NCI-H748 (cell line): ENCODE results near the gene MYL6B.
"Not testable (repeated sequence)": the region's sequence is repeated elsewhere in the genome, so short reads cannot be mapped to it uniquely, and the experiment has no call there.

Experiments used
- DNase-seq: peaks from one replicate; lab custom pipeline; 2025; ENCODE audit not compliant: unreplicated experiment; lab: John Stamatoyannopoulos, UW

Gene MYL6B

DNA sequence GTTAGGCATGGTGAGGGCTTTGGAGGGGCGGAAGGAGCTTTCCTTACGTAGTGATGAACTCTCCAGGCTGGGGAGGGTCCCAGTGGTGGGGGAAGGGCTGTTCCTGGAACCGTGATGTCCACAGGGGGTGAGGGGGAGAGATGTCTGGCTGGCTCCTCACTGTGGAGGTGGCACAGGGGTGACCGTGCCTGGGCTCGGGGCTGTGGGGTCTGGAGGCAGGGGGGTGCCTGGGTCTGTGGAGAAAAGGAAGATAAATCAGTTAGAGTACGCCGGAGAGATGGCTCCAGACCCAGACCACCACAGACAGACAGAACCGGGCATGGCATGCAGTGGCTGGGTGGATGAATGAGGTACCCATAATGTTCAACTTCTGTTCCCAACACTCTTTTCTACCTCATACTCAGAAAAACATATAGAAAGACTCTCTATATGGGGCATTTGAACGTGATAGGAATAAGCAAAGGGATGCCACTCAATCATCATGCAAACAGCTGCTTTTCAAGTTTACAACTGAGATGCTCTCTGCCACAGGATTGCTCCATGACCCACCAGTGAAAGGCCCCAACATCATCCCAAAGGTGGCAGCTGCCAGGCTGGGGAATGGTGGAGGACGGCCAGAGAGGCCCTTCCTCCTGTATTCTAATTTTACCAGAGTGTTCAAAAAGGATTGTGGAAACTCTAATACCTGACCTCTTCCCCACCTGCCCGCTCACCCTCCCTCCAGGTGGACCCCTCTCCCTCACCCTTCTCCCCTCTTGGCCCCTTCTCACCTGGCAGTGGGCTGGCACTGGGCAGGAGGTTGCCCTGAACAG lies 11.4 kb downstream of the MYL6B start:
- DNase-seq = no peak

DNA sequence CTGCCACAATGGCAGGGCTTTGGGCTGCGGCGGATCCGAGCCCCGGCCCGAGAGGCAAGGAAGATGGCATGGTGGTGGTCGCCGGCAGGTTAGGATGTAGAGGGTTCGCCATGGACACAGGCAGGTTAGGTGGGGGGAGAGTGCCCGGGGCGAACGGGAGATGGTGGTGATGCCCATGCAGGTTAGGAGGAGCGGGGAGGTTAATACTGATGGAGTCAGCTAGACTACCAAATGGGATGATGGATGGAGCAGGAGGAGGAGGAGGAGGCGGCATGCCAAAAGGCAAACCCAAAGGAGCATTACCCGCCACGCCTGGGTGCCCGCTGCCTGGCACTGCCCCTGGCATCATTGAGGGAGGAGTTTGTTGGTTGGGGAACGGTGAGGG lies 11.9 kb downstream of the MYL6B start:
- no peak for DNase-seq

DNA sequence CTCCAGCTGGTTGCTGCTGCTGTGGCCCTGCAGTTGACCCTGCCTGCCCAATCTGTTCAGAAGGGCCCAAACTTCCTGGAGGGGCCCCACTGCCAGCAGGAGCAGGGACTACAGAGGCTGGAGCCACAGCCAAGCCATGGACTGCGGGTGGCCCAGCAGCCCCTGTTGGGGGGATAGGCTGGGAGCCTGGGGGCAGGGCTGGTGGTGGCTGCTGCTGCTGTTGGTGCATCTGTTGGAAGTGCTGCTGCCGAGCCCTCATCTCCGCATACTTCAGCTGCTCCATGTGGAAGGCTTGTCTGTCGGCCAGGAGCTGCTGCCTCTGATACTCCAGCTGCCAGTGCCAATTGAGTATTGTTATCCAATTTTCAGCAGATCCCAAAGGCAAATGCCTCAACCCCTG lies 13.0 kb downstream of the MYL6B start:
- DNase-seq = no peak

DNA sequence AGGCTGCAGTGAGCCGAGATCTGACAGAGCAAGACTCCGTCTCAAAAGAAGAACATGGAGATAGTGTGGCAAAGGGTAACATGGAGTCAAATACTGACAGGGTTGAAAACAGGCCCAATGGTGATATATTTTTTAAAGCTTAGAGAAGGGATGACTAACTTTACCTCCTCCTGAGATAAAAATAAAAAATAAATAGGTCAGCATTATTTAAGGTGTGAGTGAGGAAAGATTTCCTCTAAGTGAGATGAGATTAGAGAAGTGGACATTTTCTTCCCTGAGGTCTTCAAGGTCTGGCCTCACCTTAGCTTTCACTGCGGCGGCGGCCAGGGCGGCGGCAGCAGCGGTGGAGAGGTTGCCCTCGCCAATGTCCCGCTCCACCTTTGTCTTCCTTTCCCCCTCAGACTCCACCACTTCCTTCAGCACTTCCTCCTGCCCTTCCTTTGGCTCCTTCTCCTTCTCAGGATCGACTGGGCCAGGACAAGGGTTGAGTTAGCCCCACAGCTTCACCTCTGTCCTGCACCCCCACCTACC lies 16.9 kb downstream of the MYL6B start:
- no peak for DNase-seq

DNA sequence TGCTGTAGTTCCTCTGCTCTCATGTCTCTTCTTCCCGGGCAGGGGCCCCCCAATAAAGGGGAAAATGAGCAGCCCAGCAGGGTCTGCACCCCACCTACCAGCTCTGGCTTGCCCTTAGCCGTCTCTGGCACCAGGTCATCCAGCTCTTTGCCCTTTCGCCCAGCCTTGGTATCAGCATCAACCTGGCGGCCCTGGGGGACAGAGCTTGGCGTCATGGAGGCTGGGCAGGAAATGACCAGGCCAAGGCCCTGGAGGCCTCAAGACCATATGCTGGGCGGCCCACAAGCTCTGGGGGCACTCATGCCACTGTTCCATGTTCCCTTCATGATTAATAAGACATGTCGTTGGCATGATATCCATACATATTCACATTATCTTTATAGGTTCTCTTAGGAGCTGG lies 20.5 kb downstream of the MYL6B start:
- DNase-seq = no peak

DNA sequence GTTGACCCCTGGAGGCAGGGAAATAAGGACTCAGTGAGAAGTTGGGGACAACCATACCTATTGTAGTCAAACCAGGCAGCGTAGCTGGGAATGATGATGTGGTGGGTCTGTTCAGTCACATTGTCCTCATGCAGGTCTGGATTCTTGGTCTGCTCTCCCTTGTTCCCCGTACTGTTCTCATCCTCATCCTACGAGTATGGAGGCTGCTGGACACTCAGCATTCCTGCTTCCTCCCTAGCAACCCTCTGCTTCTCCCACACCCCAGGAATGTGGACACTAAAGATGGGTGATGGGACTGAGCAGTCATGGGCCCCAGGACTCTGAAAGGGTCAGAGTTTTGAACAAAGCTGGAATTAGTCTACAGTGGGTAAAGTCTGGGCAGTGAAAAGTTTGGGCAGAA lies 26.0 kb downstream of the MYL6B start:
- DNase-seq = no peak

DNA sequence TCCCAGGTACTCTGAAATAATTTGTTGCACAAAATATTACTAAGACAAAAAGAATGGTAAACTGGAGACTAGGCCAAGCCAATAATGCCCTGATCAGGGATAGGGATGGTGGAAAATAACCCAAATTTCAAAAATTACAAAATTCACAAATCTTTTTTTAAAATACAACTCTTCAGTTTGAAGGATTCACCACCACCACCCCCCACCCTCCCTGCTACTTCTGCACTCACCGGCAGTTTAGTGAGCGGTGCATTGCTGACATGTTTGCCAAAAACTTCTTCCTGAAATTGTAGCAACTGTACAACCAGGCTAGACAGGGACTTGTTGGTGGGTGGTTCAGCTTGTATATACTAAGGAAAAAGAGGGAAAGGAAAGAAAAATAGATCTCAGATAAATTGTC lies 34.6 kb downstream of the MYL6B start:
- no peak for DNase-seq

DNA sequence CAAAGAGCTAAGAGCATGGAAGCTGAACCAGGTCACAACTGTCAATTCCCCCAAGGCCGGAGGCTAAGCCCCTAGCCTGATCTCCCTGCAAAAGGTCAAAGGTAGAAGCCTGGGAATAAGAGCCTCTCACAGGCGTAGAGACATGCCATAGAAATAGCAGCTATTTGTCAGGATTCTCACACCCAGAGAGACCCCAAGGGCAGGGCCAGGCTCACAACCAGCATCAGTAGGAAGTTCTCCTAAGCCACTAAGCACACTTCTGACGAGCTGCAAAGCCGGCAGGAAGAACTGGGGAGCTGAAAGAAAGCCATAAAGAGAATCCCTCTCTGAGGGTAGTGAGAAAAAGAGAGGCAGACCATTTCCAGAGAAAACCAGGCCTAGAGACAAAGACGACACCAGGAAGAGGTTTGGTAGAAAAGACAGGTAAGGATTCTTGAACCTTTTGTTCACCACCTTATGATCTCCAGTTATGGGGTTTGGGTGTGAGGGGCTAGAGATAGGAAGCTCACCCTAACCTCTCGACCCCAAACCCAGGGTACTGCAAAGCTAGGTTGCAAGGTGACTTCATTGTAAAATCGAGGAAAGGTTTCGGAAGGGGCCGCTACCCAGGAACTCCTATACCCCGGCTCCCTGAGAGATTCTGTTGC lies 35.9 kb downstream of the MYL6B start:
- DNase-seq = no peak

DNA sequence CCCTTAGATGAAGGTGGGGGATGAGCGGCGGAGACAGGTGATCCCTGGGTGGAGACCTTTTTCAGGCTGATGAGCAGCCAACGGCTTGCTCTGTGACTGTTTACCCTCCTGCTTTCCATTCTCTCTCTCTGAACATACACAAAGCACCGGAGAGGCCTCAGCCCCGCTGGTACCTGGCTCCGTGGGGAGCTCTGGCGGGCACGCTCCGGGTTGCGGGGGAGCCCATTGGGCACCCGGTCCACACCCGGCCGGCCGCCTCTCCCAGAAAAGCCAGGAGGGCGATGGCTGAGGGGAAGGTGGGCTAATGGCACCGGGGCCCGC lies 36.4 kb downstream of the MYL6B start:
- peak; percentile 64 for DNase-seq

DNA sequence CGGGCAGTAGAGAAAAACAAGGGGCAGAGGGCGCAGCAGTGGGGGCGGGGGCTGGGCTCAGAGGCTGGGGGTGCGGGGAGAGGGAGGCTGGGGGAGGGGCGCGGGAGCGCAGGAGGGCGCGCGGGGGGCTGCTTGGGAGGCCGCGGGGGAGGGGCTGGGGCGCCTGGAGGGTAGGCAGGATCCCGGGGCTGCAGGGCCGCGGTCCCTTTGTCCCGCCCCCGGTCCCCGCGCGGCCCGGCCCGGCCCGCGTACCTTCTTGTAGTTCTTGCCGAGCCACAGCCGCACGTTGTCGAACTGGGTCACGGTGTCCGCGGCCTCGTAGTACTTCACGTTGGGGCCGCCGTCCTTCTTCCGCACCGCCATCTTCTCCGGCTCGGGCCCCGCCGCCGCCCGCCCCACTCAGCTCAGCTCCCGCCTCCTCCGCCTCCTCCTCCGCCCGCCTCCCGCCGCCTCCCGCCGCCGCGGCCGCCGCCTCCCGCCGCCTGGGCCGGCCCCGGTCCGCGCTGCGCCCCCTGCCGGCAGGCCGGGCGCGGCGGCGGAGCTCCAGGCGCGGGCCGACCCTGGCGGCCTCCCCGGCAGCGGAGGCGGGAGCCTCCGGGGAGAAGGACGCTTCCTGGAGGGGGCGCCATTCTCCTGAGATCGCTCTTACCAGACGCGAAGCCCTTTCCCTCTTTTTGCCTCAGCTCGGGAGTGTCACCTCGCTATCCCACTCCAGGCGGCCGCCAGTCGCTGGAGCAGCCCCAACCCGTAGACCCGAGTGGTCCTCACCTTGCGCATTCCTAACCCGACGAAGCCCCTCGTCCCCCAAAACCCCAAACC lies 36.9 kb downstream of the MYL6B start, which contains the start of gene SMARCC2:
SMARCC2 (minus strand) TSS at position 385 of the 819 bp plus-strand sequence; CDS start at position 363, 22 bp downstream.
- DNase-seq = peak; percentile 93

DNA sequence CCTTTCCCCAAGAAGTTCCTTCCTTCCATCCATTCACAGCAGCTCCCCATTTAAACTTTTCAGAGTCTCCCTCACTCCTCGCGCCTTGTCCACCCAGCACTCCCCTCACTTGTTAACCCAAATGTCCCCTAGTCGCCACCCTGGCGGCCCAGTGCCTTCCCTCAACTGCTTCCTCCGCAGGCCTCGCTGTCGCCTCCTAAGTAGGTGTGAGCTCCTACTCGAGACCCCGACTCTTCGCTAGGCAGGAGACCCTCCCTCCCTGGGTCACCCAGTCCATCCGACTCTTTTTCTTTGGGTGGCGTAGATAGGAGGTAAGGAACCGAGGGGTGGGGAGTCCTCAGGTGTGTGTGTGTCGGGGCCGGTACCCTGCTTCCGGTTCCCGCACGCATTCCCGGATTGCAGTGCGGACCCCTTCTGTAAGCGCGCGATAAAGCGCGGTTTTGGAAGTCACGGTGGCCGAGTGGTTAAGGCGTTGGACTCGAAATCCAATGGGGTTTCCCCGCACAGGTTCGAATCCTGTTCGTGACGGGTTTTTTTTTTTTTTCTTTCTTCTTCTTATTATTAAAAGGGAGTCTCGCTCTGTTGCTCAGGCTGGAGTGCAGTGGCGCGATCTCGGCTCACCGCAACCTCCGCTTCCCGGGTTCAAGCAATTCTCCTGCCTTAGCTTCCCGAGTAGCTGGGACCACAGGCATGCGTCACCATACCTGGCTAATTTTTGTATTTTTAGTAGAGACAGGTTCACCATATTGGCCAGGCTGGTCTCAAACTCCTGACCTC lies 37.7 kb downstream of the MYL6B start:
- DNase-seq = peak; percentile 89

DNA sequence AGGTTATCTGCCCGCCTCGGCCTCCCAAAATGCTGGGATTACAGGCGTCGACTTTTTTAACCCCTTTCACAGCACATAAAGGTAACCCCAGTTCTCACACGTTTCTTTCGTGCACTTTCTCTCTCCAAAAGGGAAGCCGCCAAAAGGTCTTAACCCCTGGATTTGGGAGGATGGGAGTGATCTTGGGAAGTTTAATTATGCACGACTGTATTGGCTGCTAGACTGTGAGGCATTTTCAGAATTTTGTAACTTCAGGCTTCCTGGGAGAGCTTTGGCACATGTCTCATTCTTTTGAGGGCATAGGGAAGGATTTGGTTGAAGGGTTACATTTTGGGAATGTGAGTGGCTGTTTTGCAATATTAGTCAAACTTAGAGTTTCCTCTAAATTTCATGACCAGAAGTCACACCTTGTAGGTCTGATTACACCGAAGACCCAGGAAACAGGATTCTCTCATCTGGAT lies 38.3 kb downstream of the MYL6B start:
- peak; percentile 59 for DNase-seq

DNA sequence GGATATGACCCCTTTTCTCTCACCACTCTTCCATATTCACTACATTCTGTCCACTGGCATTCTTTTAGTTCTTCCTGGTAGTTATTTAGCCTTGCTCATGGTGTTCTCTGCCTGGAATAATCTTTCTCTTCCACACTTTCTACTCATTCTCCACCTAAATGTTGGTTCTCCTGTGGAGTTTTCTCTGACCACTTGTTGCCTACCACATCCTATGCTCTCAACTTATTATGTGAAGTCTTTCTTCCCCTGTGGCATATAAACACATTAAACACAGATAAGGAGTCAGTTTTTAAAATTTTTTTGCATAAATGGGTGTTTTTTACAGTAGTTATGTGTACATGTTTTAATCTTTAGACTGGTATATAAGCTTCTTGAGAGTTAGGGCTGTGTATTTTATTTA lies 40.2 kb downstream of the MYL6B start:
- DNase-seq = no peak

DNA sequence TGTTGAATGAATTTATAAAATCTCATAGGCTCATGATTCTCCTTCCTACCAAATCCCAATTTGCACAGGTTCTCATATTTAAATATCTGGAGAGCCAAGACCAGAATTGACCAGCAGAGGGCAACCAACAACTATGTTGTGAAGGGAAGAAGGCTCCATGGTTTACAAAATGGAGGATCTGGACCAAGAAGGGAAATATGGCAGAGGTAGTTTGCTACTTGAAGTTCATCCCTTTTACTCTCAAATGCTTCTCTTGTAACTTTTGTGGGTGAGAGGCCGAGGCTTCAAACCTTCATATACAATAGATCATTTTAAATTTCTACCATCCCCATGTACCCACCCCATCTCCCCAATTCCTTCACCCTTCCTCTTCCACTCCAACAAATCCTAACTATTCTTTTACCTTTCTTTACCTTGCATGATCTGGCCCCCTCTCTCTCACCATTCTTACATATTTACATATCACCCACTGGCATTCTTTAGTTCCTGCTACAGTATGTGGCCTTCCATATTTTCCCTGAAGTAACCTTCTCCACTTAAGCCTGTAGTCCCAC lies 40.7 kb downstream of the MYL6B start:
- DNase-seq = peak; percentile 92

DNA sequence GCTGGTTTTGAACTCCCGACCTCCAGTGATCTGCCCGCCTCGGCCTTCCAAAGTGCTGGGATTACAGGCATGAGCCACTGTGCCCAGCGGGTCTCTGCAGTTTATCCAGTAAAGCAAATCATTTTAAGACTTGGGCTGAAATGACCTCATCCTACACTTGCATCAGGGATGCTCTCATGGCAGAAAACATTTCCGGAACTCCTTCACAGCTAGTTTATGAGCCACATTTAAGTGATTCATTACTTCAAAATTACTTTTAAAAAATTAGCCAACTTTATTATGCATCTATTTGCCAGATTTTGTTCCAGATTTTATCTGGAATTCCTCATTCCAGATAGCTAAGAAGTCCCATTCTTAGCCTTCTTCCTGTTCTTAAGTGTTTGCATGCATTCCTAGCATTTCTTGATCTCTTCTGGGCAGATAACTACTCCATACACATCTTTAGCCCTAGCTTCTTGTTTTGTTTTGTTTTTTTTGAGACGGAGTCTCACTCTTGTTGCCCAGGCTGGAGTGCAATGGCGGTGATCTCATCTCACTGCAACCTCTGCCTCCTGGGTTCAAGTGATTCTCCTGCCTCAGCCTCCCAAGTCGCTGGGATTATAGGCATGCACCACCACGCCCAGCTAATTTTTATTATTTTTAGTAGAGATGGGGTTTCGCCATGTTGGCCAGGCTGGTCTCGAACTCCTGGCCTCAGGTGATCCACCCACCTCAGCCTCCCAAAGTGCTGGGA lies 44.6 kb downstream of the MYL6B start:
- DNase-seq = not testable (repeated sequence)

DNA sequence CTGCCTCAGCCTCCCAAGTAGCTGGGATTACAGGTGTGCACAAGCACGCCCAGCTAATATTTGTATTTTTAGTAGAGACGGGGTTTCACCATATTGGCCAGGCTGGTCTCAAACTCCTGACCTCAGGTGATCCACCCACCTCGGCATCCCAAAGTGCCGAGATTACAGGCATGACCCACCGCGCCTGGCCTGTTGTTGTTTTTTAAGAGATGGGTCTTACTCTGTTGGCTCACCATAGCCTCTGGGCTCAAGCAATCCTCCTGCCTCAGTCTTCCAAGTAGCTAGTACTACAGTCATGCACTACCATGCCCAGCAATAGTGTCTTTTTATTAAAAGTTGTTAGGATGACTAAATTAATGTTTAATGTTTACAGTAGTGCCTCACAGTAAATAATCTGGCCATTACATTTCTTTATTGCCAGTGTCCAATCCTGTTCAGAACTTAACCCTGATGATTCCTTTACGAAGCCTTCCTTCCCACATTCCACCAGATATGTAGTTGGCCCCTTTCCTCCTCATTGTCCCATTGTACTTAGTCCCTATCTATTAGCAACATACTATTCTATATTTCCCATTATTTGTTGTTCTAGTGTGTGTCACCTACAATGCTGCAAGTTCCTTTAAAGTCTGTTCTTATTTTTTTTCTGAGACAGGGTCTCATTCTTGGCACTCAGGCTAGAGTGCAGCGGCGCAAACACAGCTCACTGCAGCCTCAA lies 45.7 kb downstream of the MYL6B start:
- no peak for DNase-seq

DNA sequence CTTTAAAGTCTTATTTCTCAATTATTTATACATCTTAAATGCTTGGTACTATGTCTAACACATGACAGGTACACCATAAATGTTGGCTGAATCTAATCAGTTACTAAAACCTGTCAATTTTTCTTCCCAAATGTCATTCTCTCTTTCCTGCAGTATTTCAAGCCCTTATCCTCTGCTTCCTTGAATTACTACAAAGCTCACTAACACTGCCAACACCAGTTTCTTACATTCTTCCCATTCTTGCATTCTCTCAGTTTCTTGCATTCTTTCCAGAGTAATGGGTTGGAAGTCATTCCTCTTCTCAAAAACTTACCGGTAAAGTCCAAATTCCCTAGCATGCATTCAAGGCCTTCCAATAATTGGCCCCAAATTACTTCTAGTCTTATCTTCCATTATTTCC lies 46.4 kb downstream of the MYL6B start:
- DNase-seq = no peak

DNA sequence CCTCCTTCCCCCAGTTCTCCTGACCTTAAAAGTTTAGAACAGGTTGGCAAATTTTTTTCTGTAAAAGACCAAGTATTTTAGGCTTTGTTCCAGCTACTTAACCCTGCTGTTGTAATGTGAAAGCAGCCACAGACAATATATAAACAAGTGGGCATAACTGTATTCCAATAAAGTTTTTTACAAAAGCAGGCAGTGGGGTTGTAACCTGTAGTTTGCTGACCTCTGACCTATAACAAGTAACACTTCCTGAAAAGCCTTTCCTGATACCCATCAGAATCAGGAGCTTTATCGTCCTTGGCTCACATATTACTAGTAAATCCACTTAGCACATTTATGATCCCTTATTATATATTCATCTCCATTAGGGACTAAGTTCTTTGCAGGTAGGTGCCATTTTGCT lies 50.0 kb downstream of the MYL6B start:
- no peak for DNase-seq

DNA sequence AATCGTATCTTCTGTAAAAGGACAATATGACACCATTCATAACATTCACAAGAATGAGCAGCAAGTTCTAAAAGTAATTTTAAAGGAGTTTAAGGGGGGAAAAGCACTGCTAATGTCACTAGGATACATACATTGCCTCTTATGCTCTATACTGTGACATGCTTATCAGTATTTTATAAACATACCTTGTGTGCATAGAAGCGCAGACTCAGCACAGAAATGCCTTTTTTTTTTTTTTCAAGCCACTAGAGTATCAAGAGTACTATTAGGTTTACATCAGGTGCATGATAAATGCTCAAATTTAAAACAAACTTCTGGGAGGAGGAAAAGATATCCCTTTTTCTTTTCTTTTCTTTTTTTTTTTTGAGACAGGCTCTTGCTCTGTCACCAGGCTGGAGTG lies 50.5 kb downstream of the MYL6B start:
- DNase-seq = no peak
